ENCODE results near the gene LMX1B.

LMX1B gene

GRCh38 chr9:126671983-126672382, 58.3 kb downstream of the LMX1B start:
- no peak for TF ChIP-seq ZFX (IDR thresholded peaks at IDR 0.05; ENCODE audit: borderline replicate concordance)
- TF ChIP-seq CTCF (IDR thresholded peaks at IDR 0.05) = no peak
- H3K27ac ChIP-seq = no peak overlapping the region

- TF ChIP-seq ZFX (IDR thresholded peaks at IDR 0.05; ENCODE audit: borderline replicate concordance) = no peak
- TF ChIP-seq CTCF (IDR thresholded peaks at IDR 0.05) = no peak
- H3K27ac ChIP-seq = no peak overlapping the region
These were observed 59.0 kb downstream of the LMX1B start for GRCh38 chr9:126672634-126673284.

GRCh38 chr9:126673689-126674364, 60.1 kb downstream of the LMX1B start:
- no peak overlapping the region for H3K27ac ChIP-seq
- no peak for TF ChIP-seq CTCF (IDR thresholded peaks at IDR 0.05)
- TF ChIP-seq ZFX (IDR thresholded peaks at IDR 0.05; ENCODE audit: borderline replicate concordance) = no peak

- H3K27ac ChIP-seq = no peak overlapping the region
- TF ChIP-seq CTCF (IDR thresholded peaks at IDR 0.05) (no peak), ZFX (IDR thresholded peaks at IDR 0.05; ENCODE audit: borderline replicate concordance) (no peak)
These were observed 60.8 kb downstream of the LMX1B start for GRCh38 chr9:126674365-126675146.

- no peak overlapping the region for H3K27ac ChIP-seq
These were observed 61.4 kb downstream of the LMX1B start for GRCh38 chr9:126675147-126675467.

GRCh38 chr9:126676102-126676684, 62.5 kb downstream of the LMX1B start:
- TF ChIP-seq ZFX (IDR thresholded peaks at IDR 0.05; ENCODE audit: borderline replicate concordance) = no peak
- TF ChIP-seq CTCF (IDR thresholded peaks at IDR 0.05) = no peak

More at GRCh38 chr9:126675147-126675467, 61.4 kb downstream of the LMX1B start:
- TF ChIP-seq CTCF (IDR thresholded peaks at IDR 0.05) (no peak), ZFX (IDR thresholded peaks at IDR 0.05; ENCODE audit: borderline replicate concordance) (no peak)

More at GRCh38 chr9:126676102-126676684, 62.5 kb downstream of the LMX1B start:
- H3K27ac ChIP-seq = no peak overlapping the region
